Esophagus muscularis mucosa (tissue), 4 donors: ENCODE measurements around the gene UBAC2. TPM values are rescaled to one million over a fixed set of nuclear protein-coding genes. Genes with fewer than 3 reads are reported as not detected.
"Not testable (repeated sequence)": the region's sequence is repeated elsewhere in the genome, so short reads cannot be mapped to it uniquely, and the experiment has no call there.

ENCODE experiments used
- DNase-seq: peaks from one replicate; pipeline ENCODE4 v3.0.0-alpha.2; 2017; ENCODE audit errors: extremely low spot score
- H3K27ac ChIP-seq, 4 donors: fragments of 200-600 bp; sonication (generic); replicated peaks in 1 of 4; 1 replicate in 3 of 4; 2 replicates in 1 of 4; pipeline ENCODE4 v1.5.1; 2016 to 2019; ENCODE audit warnings: mild to moderate bottlenecking in 1 of 4
- H3K27me3 ChIP-seq, 4 donors: fragments of 200-600 bp; sonication (generic); one replicate each; pipeline versions ENCODE4 v1.5.1 to v1.6.0; 2016 to 2019
- H3K36me3 ChIP-seq, 4 donors: fragments of 200-600 bp; sonication (generic); one replicate each; pipeline ENCODE4 v1.5.1; 2016 to 2019
- H3K4me1 ChIP-seq, 4 donors: fragments of 200-600 bp; sonication (generic); one replicate each; pipeline ENCODE4 v1.5.1; 2016 to 2019
- H3K4me3 ChIP-seq, 4 donors: fragments of 200-600 bp; sonication (generic); 1 replicate in 2 of 4; 2 replicates in 2 of 4; pipeline ENCODE4 v1.5.1; 2016 to 2019; ENCODE audit warnings: mild to moderate bottlenecking in 4 of 4, moderate library complexity in 1 of 4
- H3K9me3 ChIP-seq, 4 donors: fragments of 200-600 bp; sonication (generic); 1 replicate in 3 of 4; 2 replicates in 1 of 4; pipeline ENCODE4 v1.5.1; 2016 to 2019
- EP300 ChIP-seq: sonication (generic); formaldehyde crosslinking; IDR thresholded peaks from one replicate; pipeline ENCODE4 v1.6.1; 2017; ENCODE audit warnings: antibody characterized with exemption
- POLR2A ChIP-seq: fragments of 450-650 bp; IDR thresholded peaks from one replicate; pipeline ENCODE4 v1.6.1; 2017; ENCODE audit warnings: antibody characterized with exemption, moderate library complexity, mild to moderate bottlenecking, low read depth
- POLR2AphosphoS5 ChIP-seq, 2 donors: sonication (generic); formaldehyde crosslinking; IDR thresholded peaks; one replicate each; pipeline ENCODE4 v1.6.1; 2017; ENCODE audit warnings: antibody characterized with exemption in 2 of 2
- WGBS: methylation state at CpG from one replicate; pipeline ENCODE4 v1.1.5; 2018; 5-methylcytosine and 5-hydroxymethylcytosine counted together
- intact Hi-C: fragments of 100-400 bp; cut with DNase I; formaldehyde crosslinking; loops from one replicate; pipeline ENCODE4 v1.15.1; 2023
- total RNA-seq, 4 donors: library from RNA; depleted of rRNA; stranded (reverse); fragments of >200 nt; gene quantifications; one replicate each; pipeline versions ENCODE4 v1.1.0 to v1.2.1, GENCODE V29; 2016
- TF ChIP-seq, protein P1 (sequence below), 3 experiments: fragments of 200-600 bp in 2 of 3; fragments of 450-650 bp in 1 of 3; sonication (generic) in 2 of 3; IDR thresholded peaks; one replicate each; pipeline ENCODE4 v1.5.1; 2017 to 2019; ENCODE audit warnings: antibody characterized with exemption in 3 of 3, mild to moderate bottlenecking in 2 of 3, moderate library complexity in 1 of 3

Gene UBAC2
- total RNA-seq, 4 donors from 2014 or later: 42.6 to 62.1 (median 50.9) TPM

DNA sequence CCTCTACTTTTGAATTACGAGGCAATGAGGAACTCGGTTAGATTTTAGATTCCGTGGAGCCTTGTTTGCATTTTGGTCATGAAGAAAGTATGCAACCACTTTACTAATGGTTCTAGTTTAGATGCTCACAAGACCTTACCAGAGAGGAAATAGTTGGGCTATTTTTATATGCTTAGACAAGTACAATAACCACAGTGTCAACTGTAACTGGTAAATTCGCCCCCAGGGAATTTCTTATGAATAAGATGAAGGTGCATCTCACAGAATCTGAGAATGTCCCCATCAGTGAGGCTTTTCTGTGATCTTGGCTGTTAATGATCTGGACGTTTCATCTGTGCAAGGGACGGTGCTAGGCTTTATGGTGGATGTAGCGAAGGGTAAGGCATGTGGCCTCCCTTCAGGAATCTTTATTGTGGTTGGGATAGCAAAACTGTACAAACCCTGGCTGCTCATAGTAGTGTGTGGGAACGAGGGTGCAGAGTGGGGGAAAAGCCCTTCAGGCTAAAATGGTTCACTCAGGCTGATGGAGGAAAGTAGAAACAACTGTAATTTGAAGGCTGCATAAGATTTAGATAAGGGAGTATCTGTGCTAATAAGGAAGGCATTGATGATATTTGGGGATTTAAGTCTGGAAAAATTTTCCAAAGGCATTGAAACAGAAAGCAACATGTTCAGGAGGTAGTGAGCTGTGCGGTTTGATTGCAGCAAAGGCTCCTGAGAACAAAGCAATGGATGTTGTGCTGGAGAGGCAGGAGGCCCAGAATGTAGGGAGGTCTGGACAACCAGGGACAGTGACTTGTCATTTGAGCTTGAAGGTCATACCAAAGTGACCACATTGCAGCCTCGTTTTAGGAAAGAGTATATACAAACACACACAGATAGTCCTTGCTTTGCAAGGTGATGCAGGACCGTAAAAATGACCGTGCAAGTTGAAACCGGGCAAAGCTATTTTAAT, 28.4 kb downstream of the UBAC2 start:
- no peak overlapping the region for H3K27ac ChIP-seq
- DNase-seq: no peak
- H3K4me1 ChIP-seq: peaks cover 27 to 39% (median 35%) of the 10 kb centered on the region in 4 donors
- intact Hi-C loops: no loop called here
- no peaks in the 10 kb centered on the region for H3K27me3 ChIP-seq
- TF ChIP-seq EP300 (no peak), POLR2AphosphoS5 (IDR thresholded peaks at IDR 0.05) (no peak), POLR2A (no peak)
- TF ChIP-seq, protein P1, sequence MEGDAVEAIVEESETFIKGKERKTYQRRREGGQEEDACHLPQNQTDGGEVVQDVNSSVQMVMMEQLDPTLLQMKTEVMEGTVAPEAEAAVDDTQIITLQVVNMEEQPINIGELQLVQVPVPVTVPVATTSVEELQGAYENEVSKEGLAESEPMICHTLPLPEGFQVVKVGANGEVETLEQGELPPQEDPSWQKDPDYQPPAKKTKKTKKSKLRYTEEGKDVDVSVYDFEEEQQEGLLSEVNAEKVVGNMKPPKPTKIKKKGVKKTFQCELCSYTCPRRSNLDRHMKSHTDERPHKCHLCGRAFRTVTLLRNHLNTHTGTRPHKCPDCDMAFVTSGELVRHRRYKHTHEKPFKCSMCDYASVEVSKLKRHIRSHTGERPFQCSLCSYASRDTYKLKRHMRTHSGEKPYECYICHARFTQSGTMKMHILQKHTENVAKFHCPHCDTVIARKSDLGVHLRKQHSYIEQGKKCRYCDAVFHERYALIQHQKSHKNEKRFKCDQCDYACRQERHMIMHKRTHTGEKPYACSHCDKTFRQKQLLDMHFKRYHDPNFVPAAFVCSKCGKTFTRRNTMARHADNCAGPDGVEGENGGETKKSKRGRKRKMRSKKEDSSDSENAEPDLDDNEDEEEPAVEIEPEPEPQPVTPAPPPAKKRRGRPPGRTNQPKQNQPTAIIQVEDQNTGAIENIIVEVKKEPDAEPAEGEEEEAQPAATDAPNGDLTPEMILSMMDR (IDR thresholded peaks at IDR 0.05): no peak
- peaks cover 0 to 5% (median 0%) of the 10 kb centered on the region in 4 donors for H3K36me3 ChIP-seq
- H3K4me3 ChIP-seq: no peak overlapping the region
- WGBS: 69% methylated on average over 13 of the region's 13 CpGs
- H3K9me3 ChIP-seq: no peaks in the 10 kb centered on the region

DNA sequence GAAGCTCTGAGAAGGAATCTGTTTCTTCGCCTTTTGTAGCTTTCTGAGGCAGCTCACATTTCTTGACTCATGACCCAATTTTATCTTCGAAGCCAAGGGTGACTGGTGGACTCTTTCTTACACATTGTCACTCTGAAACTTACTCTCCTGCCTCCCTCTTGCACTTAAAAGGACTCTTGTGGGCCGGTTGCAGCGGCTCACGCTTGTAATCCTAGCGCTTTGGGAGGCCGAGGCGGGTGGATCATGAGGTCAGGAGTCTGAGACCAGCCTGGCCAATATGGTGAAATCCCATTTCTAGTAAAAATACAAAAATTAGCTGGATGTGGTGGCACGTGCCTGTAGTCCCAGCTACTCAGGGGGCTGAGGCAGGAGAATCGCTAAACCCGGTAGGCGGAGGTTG, 29.9 kb downstream of the UBAC2 start:
- H3K9me3 ChIP-seq, H3K36me3 ChIP-seq, intact Hi-C loops, DNase-seq, H3K27me3 ChIP-seq, H3K27ac ChIP-seq, H3K4me3 ChIP-seq: not testable (repeated sequence)
- H3K4me1 ChIP-seq: peaks cover 20 to 36% (median 25%) of the 10 kb centered on the region in 4 donors
- WGBS: 96% methylated on average over 12 of the region's 12 CpGs

DNA sequence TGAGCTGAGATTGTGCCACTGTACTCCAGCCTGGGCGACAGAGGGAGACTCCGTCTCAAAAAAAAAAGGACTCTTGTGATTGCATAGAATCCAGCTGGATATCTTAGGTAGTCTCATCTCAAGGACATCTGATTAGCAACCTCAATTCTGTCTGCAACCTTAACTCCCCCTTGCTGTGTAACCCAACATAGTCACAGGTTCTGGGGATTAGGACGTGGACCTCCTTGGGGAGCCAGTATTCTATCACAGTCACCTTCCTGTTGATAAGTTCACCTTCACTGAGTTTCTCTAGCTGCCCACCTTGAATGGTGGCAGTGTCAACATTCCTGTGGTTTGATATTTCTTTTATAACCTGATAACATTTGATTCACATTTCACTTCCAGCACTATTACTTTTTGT, 30.3 kb downstream of the UBAC2 start:
- no peak overlapping the region for H3K4me3 ChIP-seq
- peaks cover 0 to 5% (median 0%) of the 10 kb centered on the region in 4 donors for H3K36me3 ChIP-seq
- 91% methylated on average over 3 of the region's 3 CpGs for WGBS
- intact Hi-C loops: no loop called here
- DNase-seq: no peak
- TF ChIP-seq EP300 (no peak), POLR2AphosphoS5 (IDR thresholded peaks at IDR 0.05) (no peak), POLR2A (no peak)
- TF ChIP-seq, protein P1 (IDR thresholded peaks at IDR 0.05): no peak
- H3K27me3 ChIP-seq: no peaks in the 10 kb centered on the region
- H3K4me1 ChIP-seq: peaks cover 16 to 33% (median 21%) of the 10 kb centered on the region in 4 donors
- no peak overlapping the region for H3K27ac ChIP-seq
- H3K9me3 ChIP-seq: no peaks in the 10 kb centered on the region

DNA sequence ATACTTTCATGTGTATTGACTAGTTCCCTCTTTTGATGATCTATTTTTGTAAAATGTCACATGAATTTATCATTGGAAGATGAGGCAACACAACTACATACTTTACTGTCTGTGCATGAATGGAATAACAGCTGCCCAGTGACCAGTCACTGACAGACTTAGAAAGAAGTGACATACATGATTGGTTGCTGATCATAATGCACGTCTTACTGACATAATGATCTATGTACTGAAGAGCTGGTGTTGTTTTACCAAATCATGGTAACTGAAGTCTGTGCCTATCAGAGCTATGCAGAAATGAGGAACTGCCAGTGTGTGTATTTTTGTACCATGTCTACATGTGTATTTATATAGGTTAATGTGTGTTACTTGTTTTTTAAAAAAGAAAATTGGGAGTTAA, 31.1 kb downstream of the UBAC2 start:
- Histone ChIP-seq H3K36me3 (peaks cover 0 to 5% (median 0%) of the 10 kb centered on the region in 4 donors), H3K4me1 (peaks cover 10 to 26% (median 14%) of the 10 kb centered on the region in 4 donors), H3K9me3 (no peaks in the 10 kb centered on the region), H3K27ac (no peak overlapping the region), H3K27me3 (no peaks in the 10 kb centered on the region), H3K4me3 (no peak overlapping the region)
- intact Hi-C loops: no loop called here
- DNase-seq: no peak
- TF ChIP-seq, protein P1 (IDR thresholded peaks at IDR 0.05): no peak
- TF ChIP-seq POLR2AphosphoS5 (IDR thresholded peaks at IDR 0.05) (no peak), POLR2A (no peak), EP300 (no peak)
- WGBS: 67% methylated on average over 1 of the region's 1 CpG

DNA sequence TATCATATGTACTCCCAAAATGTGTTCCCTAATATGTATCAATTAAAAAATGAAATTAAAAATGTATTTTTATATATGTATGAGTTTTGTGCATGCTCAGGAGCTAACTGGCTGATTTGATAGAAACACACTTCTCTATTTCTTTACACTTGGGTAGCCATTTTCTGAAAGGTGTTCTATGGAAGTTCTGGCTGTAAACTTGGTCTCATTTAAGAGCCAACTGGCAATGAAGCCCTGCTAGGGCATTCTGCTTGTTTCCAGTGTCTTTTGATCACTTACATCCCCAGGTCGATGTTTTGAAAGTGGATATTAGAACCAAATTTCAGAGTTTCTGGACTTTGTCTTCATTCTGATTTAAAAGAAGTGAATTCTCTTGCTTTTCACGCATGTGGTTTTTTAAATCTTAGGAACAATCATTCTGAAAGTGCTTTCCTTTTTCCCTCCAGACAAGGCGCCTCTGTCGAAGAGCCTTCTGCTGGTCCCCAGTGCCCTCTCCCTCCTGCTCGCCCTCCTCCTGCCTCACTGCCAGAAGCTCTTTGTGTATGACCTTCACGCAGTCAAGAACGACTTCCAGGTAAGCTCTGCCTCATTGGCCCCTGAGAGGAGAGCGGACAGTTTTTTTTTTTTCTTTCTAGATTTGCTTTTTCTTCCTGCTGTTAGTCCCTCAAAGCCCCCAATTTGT, 37.5 kb downstream of the UBAC2 start:
- DNase-seq: no peak
- H3K27me3 ChIP-seq: no peaks in the 10 kb centered on the region
- H3K27ac ChIP-seq: no peak overlapping the region
- no peaks in the 10 kb centered on the region for H3K9me3 ChIP-seq
- H3K4me3 ChIP-seq: no peak overlapping the region
- H3K36me3 ChIP-seq: peaks cover 8 to 33% (median 20%) of the 10 kb centered on the region in 4 donors
- 73% methylated on average over 8 of the region's 8 CpGs for WGBS
- intact Hi-C loops: no loop called here
- H3K4me1 ChIP-seq: no peaks in the 10 kb centered on the region
- no peak for TF ChIP-seq POLR2AphosphoS5 (IDR thresholded peaks at IDR 0.05)
- no peak for TF ChIP-seq POLR2A
- TF ChIP-seq, protein P1 (IDR thresholded peaks at IDR 0.05): no peak
- TF ChIP-seq EP300: no peak
